HS-27A (cell line): ENCODE results near the gene CHN1.

Source experiments
- DNase-seq: peaks from one replicate; pipeline ENCODE4 v3.0.0-alpha.2; 2012; ENCODE audit warnings: low read depth, missing footprints

CHN1 gene

GRCh38 chr2:174766271-174766670 is 238.9 kb downstream of the CHN1 start:
- no peak for DNase-seq

DNA sequence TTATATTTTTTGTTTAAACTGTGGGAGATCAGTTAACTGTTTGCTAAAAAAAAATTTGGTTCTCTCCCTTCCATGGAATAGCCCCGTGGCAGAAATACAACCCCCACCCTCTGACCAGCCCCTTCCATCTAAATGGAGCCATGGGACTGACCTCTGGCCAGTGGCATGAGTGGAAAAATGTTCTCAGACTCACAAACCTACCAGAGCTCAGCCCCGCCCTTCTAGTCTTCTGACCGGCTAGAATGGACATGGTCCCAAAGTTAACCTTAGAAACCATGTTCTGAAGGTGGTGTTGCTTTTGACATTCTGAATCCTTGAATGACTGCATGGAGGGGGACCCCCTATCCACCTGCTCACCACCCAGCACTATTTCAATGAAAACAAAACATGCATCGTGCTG is 239.6 kb downstream of the CHN1 start:
- no peak for DNase-seq

DNA sequence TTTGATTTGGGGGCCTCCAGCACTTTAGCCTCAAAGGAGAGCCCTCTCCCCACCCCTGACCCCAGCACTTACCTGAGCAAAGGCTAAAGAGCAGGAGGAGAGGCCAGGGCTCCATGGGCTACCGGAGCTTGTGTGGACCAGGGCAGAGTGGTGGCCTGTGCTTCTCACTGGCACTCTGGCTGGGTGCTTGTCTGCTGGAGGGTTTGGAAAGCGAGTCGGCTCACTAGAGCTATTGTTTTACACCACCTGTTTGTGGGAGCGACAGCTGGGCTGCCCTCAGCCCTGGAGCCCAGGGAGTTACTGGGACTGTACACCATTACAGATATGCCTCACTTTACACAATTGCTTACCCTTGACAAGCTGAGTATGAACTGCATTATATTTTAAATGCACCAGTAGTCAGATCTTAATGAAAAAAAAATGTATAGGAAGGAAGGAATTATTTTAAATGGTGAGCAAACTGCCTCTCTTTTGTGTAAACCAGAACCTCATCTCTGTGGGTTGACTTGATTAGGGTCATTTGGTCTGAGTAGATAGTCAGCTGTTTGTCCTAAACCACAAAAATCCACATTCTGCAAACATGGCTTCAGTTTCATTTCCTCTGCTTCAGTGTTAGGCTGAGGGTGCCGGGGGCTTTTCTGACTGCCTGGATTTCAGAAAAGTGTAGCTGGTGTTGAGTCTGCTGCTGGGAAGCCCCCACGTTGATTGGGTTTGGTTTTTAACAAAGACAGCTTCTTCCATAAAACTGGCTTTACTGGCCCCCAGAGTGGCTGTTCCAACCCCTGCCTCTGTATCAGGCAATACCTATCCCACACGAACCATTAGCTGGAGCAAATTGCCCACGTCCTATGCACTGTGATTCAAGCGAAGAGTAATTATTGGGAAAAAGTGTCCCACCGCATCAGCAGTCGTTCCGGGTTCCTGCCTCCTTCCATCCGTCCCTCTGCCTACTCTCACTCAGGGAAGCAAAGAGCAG is 240.6 kb downstream of the CHN1 start, which contains the start of gene CHRNA1:
CHRNA1 (minus strand) TSS at position 193 of the 976 bp plus-strand sequence; CDS start at position 115, 78 bp downstream.
- DNase-seq = no peak

DNA sequence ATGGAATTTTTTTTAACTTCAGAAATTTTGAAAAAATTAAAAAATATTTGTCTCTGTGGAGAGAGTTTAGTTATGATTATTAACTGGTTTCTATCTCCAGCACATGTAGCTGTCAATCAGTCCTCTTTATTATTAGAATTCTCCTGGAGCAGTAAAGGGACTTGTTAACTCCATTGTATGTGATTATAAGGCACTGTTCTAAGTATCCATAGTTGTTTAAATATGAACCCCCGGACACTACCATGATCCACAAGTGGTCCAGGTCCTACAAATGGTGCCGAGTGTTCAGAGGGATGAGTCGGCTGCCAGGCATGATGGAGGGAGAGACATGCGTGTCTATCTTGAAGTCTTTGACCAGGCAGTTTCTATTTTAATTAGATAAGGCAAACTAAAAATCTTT is 241.4 kb downstream of the CHN1 start:
- DNase-seq = no peak

GRCh38 chr2:174762464-174762863 is 242.7 kb downstream of the CHN1 start:
- DNase-seq = no peak

GRCh38 chr2:174761837-174762236 is 243.3 kb downstream of the CHN1 start:
- no peak for DNase-seq

DNA sequence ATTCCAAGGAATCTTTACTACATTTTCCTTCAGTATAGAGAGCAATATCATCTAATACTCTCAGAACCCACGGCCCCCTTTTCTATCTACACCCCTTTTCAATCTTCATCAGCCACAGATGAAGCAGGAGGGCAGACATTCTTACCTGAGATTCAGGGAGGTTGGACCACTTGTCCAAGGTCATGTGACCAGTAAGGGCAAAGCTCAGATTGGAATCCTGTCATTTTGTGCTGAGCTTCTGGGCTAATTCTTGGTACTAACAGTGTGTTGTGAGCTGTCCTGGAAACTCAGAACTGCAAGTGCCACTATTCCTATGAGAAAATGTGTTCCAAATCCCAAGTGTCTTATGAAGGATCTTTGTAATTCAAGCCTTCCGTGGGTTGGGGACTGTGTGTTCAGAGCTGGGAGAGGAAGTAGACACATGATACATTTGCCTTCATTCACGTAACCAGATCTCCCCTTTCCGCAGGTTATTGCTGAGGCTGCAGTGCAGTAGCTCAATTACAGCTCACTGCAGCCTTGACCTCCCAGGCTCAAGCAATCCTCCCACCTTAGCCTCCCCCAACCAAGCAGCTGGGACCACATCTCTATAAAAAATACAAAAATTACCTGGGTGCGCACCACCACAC is 244.2 kb downstream of the CHN1 start:
- no peak for DNase-seq

DNA sequence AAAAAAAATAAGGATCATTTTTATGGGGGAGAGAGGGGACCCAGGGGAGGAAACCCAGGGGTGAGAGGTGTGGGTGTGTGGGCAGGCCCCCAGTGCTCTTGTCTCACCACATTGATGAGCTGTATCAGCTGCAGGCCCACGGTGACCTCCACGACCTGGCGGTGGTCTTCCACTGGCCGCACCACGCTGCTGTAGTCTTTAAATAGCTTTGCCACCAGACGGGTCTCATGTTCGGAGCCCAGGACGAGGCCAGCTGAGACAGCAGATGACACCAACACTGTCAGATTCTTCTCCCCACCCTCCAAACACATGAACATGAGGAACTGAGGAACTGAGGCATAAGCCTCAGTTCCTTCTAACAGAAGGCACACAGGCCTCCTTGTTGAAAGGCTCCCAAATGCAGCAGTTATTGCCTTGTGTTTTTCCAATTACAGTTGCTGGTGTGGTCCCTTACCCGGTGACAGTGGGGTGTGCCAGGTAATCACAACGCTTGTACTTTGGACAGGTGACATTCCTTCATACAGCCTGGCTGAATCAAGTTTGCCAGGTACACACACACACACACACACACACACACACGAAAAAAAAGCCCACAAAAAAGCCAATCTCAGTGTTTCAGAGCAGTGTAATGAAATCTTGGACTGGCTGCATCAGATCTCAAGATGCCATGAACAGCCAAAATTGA is 245.7 kb downstream of the CHN1 start:
- DNase-seq = no peak

DNA sequence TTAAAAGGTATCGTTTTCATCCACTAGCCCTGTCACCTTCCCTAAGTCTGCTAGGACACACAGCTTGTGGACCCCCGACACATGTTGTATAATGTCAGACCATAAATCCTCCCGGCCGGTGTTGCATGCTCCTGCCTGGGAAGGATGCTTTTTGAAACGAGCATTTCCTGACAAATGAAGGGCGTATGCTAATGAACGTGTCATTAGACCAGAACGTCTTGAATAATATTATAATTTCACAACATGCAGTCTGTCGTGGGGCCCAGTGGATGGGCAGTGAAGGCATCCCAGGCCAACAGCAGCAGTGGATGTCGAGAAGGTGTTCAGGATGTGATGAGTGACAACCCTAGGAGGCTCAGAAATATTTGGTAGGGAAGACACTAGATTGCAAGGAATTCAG is 248.4 kb downstream of the CHN1 start:
- DNase-seq = no peak

DNA sequence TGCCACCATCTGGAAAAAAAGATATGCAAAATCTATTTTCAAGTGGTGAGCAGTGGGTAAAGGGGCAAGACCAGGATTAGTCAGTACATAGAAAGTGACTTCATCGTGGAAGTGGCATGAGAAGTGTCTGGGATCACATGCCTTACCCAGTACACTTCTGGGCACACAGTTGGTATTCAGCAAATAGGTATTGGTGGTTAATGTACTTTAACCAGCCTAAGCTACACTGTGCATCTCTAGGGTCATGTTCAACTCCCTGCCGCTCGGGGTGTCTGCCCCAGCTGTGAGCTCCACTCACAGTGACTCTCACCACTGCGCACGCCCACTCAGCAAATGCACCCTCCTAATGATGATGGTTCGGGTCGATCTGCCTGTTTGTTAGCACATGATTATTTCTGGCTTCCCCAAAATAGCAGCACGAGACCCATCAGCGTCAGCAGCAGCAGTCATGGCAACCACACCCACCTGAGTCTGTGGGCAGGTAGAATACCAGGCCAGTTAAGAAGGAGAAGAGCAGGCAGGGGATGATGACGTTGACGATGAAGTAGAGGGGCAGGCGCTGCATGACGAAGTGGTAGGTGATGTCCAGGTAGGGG is 252.0 kb downstream of the CHN1 start:
- no peak for DNase-seq

- DNase-seq = no peak
These were observed 252.7 kb downstream of the CHN1 start for GRCh38 chr2:174752403-174753037.

DNA sequence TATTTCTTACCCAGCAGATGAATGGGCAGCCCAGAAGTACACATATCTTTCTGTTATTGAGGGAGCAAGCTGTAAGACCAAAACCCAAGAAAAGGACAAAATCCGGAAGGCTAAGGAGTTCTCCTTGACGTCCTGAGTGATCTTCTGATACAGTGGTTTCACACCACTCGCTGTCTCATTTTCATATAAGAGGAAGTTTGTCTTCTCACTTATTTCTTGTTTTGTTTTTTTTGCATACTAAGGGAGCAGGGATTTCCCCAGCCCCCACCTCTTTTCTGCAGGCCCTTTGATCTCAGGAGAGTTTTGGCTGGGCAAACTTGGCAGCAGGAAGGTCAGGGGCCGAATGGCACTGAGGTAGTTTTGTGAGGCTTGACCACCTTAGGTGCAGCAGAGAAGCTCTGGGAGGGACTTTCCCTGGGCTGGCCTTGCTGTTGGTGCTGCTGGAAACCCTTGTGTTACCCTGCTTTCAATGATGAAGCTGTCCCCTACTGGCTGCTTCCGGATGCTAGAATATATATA is 254.2 kb downstream of the CHN1 start:
- no peak for DNase-seq

DNA sequence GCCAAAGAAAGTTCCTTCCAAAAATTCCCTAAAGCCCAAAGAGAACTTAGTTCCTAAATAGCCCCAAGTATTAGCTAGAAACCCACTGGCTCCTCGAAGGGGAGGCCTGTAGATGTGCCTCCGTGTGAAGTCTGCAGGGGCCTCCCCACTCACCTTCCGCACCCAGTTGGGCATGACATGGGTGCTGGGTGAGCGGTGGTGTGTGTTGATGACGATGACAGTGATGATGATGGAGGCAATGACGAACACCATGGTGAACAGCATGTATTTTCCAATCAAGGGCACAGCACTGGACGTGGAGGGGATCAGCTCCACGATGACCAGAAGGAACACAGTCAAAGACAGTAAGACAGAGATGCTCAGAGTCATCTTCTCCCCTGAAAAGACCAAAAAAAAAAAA is 255.4 kb downstream of the CHN1 start:
- no peak for DNase-seq

GRCh38 chr2:174748948-174749347 is 256.2 kb downstream of the CHN1 start:
- no peak for DNase-seq
